Measurements from ENCODE around the gene GSTM5. TPM values are rescaled to one million over a fixed set of nuclear protein-coding genes. Genes with fewer than 3 reads are reported as not detected.

Gene GSTM5
- total RNA-seq, 1 experiment from 2014 or later: 0.11 TPM

DNA sequence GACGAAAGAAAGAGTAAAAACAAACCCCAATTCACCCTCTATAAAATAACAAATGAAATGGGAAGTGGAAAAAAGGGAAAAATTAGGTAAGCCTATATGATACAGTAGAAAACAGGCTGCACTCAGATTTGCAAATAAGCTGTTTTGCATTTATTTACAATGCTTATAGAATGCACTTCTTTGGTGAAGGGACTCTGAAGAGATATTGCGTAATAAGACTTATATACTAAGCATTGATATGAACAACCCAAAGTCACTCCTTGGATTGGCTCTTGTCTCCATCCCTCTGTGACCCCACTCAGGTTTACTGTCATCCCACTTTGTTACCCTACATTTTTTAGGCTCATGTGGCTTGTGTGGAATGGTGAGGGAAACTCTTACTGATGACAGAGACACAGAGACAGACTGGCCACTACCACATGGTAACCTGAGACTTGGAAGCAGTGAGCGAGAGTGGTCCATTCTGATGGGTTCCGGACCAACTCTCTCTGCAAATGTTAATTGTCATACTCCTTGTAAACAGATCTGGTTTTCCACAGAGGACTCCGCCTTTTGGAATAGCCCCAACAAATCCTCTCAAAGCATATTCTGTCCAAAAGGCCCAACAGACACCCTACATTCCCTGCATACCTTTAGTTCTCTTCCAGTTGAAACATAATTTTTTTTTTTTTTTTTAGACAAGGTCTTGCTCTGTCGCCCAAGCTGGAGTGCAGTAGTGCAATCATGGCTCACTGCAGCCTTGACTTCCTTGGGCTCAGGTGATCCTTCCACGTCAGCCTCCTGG lies 11.0 kb downstream of the GSTM5 start:
- peaks cover 32% of the 10 kb centered on the region for H3K9me3 Mint-ChIP-seq
- ATAC-seq: no peak
- H3K27me3 Mint-ChIP-seq (ENCODE audit: low read depth): peaks cover 19% of the 10 kb centered on the region
- ChIA-PET CTCF (no interaction called here), POLR2A (no interaction called here)
- no peaks in the 10 kb centered on the region for H3K4me1 Mint-ChIP-seq
- no peak overlapping the region for H3K4me3 Mint-ChIP-seq
- no peak for DNase-seq (ENCODE audit: low spot score)
- TF ChIP-seq, protein P1, sequence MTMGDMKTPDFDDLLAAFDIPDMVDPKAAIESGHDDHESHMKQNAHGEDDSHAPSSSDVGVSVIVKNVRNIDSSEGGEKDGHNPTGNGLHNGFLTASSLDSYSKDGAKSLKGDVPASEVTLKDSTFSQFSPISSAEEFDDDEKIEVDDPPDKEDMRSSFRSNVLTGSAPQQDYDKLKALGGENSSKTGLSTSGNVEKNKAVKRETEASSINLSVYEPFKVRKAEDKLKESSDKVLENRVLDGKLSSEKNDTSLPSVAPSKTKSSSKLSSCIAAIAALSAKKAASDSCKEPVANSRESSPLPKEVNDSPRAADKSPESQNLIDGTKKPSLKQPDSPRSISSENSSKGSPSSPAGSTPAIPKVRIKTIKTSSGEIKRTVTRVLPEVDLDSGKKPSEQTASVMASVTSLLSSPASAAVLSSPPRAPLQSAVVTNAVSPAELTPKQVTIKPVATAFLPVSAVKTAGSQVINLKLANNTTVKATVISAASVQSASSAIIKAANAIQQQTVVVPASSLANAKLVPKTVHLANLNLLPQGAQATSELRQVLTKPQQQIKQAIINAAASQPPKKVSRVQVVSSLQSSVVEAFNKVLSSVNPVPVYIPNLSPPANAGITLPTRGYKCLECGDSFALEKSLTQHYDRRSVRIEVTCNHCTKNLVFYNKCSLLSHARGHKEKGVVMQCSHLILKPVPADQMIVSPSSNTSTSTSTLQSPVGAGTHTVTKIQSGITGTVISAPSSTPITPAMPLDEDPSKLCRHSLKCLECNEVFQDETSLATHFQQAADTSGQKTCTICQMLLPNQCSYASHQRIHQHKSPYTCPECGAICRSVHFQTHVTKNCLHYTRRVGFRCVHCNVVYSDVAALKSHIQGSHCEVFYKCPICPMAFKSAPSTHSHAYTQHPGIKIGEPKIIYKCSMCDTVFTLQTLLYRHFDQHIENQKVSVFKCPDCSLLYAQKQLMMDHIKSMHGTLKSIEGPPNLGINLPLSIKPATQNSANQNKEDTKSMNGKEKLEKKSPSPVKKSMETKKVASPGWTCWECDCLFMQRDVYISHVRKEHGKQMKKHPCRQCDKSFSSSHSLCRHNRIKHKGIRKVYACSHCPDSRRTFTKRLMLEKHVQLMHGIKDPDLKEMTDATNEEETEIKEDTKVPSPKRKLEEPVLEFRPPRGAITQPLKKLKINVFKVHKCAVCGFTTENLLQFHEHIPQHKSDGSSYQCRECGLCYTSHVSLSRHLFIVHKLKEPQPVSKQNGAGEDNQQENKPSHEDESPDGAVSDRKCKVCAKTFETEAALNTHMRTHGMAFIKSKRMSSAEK (CRISPR knock-in tag; IDR thresholded peaks at IDR 0.05; ENCODE audit: borderline replicate concordance): no peak
- TF ChIP-seq, protein P2, sequence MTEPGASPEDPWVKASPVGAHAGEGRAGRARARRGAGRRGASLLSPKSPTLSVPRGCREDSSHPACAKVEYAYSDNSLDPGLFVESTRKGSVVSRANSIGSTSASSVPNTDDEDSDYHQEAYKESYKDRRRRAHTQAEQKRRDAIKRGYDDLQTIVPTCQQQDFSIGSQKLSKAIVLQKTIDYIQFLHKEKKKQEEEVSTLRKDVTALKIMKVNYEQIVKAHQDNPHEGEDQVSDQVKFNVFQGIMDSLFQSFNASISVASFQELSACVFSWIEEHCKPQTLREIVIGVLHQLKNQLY (CRISPR knock-in tag; IDR thresholded peaks at IDR 0.05): no peak
- TF ChIP-seq, protein P3, sequence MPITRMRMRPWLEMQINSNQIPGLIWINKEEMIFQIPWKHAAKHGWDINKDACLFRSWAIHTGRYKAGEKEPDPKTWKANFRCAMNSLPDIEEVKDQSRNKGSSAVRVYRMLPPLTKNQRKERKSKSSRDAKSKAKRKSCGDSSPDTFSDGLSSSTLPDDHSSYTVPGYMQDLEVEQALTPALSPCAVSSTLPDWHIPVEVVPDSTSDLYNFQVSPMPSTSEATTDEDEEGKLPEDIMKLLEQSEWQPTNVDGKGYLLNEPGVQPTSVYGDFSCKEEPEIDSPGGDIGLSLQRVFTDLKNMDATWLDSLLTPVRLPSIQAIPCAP (CRISPR knock-in tag; IDR thresholded peaks at IDR 0.05): no peak
- no peak for TF ChIP-seq ZNF423 (CRISPR knock-in tag; IDR thresholded peaks at IDR 0.05)
- no peak for TF ChIP-seq SMAD3 (CRISPR knock-in tag; IDR thresholded peaks at IDR 0.05; ENCODE audit: borderline replicate concordance)
- TF ChIP-seq, protein P4, sequence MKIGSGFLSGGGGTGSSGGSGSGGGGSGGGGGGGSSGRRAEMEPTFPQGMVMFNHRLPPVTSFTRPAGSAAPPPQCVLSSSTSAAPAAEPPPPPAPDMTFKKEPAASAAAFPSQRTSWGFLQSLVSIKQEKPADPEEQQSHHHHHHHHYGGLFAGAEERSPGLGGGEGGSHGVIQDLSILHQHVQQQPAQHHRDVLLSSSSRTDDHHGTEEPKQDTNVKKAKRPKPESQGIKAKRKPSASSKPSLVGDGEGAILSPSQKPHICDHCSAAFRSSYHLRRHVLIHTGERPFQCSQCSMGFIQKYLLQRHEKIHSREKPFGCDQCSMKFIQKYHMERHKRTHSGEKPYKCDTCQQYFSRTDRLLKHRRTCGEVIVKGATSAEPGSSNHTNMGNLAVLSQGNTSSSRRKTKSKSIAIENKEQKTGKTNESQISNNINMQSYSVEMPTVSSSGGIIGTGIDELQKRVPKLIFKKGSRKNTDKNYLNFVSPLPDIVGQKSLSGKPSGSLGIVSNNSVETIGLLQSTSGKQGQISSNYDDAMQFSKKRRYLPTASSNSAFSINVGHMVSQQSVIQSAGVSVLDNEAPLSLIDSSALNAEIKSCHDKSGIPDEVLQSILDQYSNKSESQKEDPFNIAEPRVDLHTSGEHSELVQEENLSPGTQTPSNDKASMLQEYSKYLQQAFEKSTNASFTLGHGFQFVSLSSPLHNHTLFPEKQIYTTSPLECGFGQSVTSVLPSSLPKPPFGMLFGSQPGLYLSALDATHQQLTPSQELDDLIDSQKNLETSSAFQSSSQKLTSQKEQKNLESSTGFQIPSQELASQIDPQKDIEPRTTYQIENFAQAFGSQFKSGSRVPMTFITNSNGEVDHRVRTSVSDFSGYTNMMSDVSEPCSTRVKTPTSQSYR (CRISPR knock-in tag; IDR thresholded peaks at IDR 0.05): no peak
- no peak for TF ChIP-seq JUN (CRISPR knock-in tag; IDR thresholded peaks at IDR 0.05)
- no peak for TF ChIP-seq ZBTB21 (CRISPR knock-in tag; IDR thresholded peaks at IDR 0.05; ENCODE audit: borderline replicate concordance)
- TF ChIP-seq, protein P5, sequence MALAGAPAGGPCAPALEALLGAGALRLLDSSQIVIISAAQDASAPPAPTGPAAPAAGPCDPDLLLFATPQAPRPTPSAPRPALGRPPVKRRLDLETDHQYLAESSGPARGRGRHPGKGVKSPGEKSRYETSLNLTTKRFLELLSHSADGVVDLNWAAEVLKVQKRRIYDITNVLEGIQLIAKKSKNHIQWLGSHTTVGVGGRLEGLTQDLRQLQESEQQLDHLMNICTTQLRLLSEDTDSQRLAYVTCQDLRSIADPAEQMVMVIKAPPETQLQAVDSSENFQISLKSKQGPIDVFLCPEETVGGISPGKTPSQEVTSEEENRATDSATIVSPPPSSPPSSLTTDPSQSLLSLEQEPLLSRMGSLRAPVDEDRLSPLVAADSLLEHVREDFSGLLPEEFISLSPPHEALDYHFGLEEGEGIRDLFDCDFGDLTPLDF (CRISPR knock-in tag; IDR thresholded peaks at IDR 0.05): no peak
- TF ChIP-seq, protein P6, sequence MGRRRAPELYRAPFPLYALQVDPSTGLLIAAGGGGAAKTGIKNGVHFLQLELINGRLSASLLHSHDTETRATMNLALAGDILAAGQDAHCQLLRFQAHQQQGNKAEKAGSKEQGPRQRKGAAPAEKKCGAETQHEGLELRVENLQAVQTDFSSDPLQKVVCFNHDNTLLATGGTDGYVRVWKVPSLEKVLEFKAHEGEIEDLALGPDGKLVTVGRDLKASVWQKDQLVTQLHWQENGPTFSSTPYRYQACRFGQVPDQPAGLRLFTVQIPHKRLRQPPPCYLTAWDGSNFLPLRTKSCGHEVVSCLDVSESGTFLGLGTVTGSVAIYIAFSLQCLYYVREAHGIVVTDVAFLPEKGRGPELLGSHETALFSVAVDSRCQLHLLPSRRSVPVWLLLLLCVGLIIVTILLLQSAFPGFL (CRISPR knock-in tag; IDR thresholded peaks at IDR 0.05; ENCODE audit: borderline replicate concordance): no peak
- TF ChIP-seq TP53 (CRISPR knock-in tag; IDR thresholded peaks at IDR 0.05): no peak
- TF ChIP-seq, protein P7, sequence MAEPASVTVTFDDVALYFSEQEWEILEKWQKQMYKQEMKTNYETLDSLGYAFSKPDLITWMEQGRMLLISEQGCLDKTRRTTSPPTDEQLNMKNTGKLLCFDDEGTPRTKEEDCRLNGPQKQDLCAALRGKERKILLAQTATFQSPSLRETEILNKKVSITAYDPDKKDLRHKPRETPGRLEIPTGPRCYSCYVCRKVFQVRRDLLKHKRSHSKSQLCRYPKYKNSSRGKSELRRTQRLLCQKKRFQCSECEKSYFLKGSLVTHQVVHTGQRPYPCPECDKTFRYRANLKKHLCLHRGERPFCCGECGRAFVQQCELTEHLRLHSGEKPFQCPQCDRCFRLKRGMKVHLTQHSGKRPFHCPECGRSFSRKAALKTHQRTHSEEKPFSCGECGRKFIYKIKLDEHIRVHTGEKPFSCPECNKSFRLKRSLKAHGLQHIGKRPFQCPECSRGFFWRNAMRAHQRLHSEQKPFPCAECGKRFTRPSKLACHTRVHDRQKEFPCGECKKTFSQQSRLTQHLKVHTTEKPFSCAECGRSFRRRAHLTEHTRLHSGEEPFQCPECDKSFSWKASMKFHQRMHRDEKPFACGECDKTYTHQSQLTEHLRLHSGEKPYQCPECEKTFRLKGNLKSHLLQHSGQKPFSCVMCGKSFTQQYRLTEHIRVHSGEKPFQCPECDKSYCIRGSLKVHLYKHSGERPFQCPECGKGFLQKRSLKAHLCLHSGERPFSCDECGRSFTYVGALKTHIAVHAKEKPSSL (CRISPR knock-in tag; conservative IDR thresholded peaks at IDR 0.05): no peak
- no peak for TF ChIP-seq NFATC4 (CRISPR knock-in tag; IDR thresholded peaks at IDR 0.05)
- TF ChIP-seq, protein P8, sequence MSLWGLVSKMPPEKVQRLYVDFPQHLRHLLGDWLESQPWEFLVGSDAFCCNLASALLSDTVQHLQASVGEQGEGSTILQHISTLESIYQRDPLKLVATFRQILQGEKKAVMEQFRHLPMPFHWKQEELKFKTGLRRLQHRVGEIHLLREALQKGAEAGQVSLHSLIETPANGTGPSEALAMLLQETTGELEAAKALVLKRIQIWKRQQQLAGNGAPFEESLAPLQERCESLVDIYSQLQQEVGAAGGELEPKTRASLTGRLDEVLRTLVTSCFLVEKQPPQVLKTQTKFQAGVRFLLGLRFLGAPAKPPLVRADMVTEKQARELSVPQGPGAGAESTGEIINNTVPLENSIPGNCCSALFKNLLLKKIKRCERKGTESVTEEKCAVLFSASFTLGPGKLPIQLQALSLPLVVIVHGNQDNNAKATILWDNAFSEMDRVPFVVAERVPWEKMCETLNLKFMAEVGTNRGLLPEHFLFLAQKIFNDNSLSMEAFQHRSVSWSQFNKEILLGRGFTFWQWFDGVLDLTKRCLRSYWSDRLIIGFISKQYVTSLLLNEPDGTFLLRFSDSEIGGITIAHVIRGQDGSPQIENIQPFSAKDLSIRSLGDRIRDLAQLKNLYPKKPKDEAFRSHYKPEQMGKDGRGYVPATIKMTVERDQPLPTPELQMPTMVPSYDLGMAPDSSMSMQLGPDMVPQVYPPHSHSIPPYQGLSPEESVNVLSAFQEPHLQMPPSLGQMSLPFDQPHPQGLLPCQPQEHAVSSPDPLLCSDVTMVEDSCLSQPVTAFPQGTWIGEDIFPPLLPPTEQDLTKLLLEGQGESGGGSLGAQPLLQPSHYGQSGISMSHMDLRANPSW (CRISPR knock-in tag; conservative IDR thresholded peaks at IDR 0.05; ENCODE audit: low read depth): no peak
- TF ChIP-seq, protein P9, sequence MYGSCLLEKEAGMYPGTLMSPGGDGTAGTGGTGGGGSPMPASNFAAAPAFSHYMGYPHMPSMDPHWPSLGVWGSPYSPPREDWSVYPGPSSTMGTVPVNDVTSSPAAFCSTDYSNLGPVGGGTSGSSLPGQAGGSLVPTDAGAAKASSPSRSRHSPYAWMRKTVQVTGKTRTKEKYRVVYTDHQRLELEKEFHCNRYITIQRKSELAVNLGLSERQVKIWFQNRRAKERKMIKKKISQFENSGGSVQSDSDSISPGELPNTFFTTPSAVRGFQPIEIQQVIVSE (CRISPR knock-in tag; IDR thresholded peaks at IDR 0.05; ENCODE audit: borderline replicate concordance): no peak
- no peak for TF ChIP-seq ATF1 (CRISPR knock-in tag; IDR thresholded peaks at IDR 0.05)
- TF ChIP-seq ZNF138 (CRISPR knock-in tag; conservative IDR thresholded peaks at IDR 0.05): no peak
- no peak for TF ChIP-seq ZNF671 (CRISPR knock-in tag; IDR thresholded peaks at IDR 0.05)
- H3K27ac Mint-ChIP-seq: no peak overlapping the region
- peaks cover 21% of the 10 kb centered on the region for H3K36me3 Mint-ChIP-seq

Measured in WTC11 (cell line).